ENCODE data around the gene CFAP161.

Gene CFAP161

DNA sequence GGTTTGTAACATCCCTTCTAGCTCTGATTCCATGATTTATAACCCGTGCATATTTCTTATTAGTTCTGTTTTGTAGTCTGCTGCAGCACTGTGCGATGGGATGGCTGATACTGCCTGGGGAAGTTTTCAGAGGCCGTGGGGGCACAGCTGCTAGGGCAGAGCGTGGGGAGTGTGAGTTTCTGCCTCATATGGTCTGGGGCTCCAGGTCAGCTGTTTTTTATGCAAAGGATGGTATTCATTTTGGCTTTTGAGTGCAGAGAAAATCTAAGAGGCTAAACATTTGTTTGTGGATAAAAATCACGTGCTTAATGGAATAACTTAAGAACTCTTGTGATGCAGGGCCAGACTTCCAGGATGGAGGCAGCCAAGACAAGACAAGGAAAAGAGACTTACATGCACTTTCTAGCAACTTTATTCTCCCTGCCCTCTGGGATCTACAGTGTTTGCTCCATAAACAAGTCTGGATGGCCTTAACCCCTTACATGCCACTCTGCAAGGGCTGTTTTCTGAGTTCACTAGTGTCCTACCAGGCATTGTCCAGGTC lies 45.5 kb upstream of the CFAP161 start:
- no peaks in the 10 kb centered on the region for H3K36me3 ChIP-seq
- no peak for DNase-seq

DNA sequence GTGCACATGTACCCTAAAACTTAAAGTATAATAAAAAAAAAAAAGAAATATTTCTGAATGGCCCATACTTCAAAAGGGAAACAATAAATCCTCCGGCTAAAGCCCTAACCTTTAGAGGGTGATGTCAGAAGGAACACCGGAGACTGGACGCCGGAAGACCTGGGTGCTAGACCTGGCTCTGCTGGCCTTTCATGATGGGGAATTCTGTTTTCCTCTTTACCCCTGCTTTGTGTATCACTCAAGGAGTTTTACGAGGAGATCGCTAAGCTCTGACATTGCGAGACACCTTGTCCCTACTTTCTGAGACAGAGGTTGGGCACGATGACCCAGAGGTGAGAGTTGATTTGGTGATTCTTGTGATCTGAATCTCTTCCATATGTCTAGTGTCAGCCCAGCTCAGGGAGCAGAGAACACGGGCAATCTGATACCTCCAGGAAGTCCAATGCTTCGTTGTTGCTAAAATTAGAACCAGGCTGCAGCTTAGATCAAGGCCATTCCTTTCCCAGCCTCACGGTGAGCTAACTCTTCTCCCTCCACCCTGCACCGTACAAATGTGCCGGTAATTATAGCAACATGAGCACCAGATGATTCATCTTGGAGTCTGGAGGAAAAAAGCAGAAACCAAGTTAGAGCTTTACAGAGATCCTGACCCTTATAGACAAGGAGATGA lies 42.0 kb upstream of the CFAP161 start:
- Histone ChIP-seq H3K4me1 (no peaks in the 10 kb centered on the region), H3K9me3 (no peaks in the 10 kb centered on the region), H3K27me3 (no peaks in the 10 kb centered on the region; the same call in 1 of the 2 replicates), H3K4me3 (ENCODE audit: low read depth, low read length) (no peak overlapping the region), H3K36me3 (no peaks in the 10 kb centered on the region)
- TF ChIP-seq, protein P1, sequence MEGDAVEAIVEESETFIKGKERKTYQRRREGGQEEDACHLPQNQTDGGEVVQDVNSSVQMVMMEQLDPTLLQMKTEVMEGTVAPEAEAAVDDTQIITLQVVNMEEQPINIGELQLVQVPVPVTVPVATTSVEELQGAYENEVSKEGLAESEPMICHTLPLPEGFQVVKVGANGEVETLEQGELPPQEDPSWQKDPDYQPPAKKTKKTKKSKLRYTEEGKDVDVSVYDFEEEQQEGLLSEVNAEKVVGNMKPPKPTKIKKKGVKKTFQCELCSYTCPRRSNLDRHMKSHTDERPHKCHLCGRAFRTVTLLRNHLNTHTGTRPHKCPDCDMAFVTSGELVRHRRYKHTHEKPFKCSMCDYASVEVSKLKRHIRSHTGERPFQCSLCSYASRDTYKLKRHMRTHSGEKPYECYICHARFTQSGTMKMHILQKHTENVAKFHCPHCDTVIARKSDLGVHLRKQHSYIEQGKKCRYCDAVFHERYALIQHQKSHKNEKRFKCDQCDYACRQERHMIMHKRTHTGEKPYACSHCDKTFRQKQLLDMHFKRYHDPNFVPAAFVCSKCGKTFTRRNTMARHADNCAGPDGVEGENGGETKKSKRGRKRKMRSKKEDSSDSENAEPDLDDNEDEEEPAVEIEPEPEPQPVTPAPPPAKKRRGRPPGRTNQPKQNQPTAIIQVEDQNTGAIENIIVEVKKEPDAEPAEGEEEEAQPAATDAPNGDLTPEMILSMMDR (IDR thresholded peaks at IDR 0.05; ENCODE audit: low read depth, low read length), result no peak
- no peak for DNase-seq

More for the DNA sequence above, 45.5 kb upstream of the CFAP161 start:
- H3K27me3 ChIP-seq, result no peaks in the 10 kb centered on the region; the same call in 1 of the 2 replicates
- TF ChIP-seq, protein P1 (IDR thresholded peaks at IDR 0.05; ENCODE audit: low read depth, low read length), result no peak
- H3K4me1 ChIP-seq, result no peaks in the 10 kb centered on the region
- H3K9me3 ChIP-seq, result no peaks in the 10 kb centered on the region
- H3K4me3 ChIP-seq (ENCODE audit: low read depth, low read length), result no peak overlapping the region

DNA sequence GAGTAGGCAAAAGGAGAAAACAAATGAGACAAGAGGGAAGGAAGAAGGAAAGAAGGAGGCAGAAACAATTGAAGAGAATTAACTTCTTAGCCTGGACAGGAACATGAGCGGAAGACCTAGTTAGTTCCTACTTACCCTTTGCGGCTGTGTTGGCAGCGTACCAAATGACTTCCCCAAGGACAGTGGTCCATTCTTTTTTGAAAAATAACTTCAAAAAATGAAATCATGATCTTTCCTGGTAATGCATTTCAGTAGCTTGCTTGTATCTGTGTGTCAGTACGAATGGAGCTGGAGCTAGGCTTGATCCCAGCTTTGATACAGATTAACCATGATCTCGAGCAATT lies 41.5 kb upstream of the CFAP161 start:
- H3K9me3 ChIP-seq, result no peaks in the 10 kb centered on the region
- no peak overlapping the region for H3K4me3 ChIP-seq (ENCODE audit: low read depth, low read length)
- no peak for DNase-seq
- H3K27me3 ChIP-seq, result peaks cover under 1% of the 10 kb centered on the region
- no peaks in the 10 kb centered on the region for H3K36me3 ChIP-seq
- TF ChIP-seq, protein P1 (IDR thresholded peaks at IDR 0.05; ENCODE audit: low read depth, low read length), result no peak
- no peaks in the 10 kb centered on the region for H3K4me1 ChIP-seq

DNA sequence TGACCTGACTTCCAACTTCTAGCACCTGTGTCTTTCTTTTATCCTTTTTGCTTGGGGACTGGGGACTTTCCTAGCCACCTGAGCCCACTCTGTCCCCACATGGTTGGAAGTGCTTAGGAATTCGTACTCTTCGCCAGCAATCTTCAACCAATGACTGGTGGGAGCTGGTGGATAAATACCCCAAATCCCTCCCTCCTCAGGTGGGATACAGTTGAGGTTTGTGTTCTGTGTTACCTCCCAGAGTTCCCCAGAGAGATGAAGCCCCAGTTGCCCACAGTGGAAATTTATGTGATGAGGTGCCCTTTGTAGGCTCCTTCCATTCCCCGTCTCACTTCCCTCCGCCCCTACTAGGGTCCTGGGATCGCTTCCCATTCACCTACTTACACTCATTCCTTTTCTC lies 40.1 kb upstream of the CFAP161 start:
- Histone ChIP-seq H3K9me3 (no peaks in the 10 kb centered on the region), H3K36me3 (no peaks in the 10 kb centered on the region), H3K4me3 (ENCODE audit: low read depth, low read length) (no peak overlapping the region), H3K27me3 (peaks cover 9% of the 10 kb centered on the region), H3K4me1 (no peaks in the 10 kb centered on the region)
- TF ChIP-seq, protein P1 (IDR thresholded peaks at IDR 0.05; ENCODE audit: low read depth, low read length), result no peak
- no peak for DNase-seq

DNA sequence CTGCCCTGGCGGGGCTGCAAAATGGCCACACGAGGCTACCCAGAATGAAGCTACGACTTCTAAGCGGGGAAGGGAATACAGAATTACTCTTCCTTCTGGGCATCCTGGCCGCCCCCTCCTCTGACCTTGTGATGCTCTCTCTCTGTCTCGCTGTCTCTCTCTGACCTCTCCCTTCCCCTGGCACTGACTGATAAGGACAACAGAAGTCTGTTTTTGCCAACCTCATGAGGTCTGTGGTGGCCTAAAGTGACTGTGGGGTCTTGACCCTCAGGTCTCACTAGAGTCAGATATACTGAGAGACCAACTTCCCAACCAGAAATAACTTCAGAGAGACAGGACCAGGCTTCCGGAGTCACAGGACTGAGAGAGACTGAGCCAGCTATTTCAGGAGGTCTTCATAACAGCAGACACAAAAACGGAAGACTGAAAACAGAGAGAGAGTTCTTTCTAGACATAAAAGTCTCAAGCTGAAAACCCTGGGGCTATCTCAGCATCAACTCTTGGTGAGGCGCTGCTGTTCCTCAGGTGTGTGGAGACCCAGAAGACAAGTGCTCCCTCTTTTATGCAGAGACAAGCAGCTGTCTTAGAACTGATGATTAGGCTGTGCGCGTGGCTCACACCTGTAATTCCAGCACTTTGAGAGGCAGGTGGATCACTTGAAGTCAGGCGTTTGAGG lies 38.2 kb upstream of the CFAP161 start:
- no peak overlapping the region for H3K4me3 ChIP-seq (ENCODE audit: low read depth, low read length)
- TF ChIP-seq, protein P1 (IDR thresholded peaks at IDR 0.05; ENCODE audit: low read depth, low read length), result no peak
- H3K27me3 ChIP-seq, result peaks cover 15% of the 10 kb centered on the region
- no peaks in the 10 kb centered on the region for H3K36me3 ChIP-seq
- no peaks in the 10 kb centered on the region for H3K9me3 ChIP-seq
- DNase-seq, result no peak
- no peaks in the 10 kb centered on the region for H3K4me1 ChIP-seq

DNA sequence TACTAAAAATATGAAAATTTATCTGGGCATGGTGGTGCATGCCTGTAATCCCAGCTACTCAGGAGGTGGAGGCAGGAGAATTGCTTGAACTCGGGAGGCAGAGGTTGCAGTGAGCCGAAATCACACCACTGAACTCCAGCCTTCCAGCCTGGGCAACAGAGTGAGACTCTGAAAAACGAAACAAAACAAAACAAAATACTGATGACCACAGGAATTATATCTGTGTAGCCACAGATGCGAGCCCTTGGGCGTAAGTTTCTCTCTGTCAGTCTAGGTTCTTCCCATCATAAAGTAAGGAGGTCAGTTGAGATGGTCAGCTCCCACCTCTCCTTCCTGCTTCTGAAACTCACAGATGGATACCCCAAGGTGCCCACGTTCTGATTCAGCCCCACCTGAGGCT lies 37.7 kb upstream of the CFAP161 start:
- no peaks in the 10 kb centered on the region for H3K9me3 ChIP-seq
- no peak overlapping the region for H3K4me3 ChIP-seq (ENCODE audit: low read depth, low read length)
- no peaks in the 10 kb centered on the region for H3K4me1 ChIP-seq
- DNase-seq, result no peak
- TF ChIP-seq, protein P1 (IDR thresholded peaks at IDR 0.05; ENCODE audit: low read depth, low read length), result no peak
- H3K36me3 ChIP-seq, result no peaks in the 10 kb centered on the region
- peaks cover 15% of the 10 kb centered on the region for H3K27me3 ChIP-seq
